ENCODE measurements around the gene ALG14. TPM values are rescaled to one million over a fixed set of nuclear protein-coding genes. Genes with fewer than 3 reads are reported as not detected.

Gene ALG14
- total and polyA plus RNA-seq, 2 donors (not counting 3 experiments of a cell fraction or from before 2014, with no cell fraction given) = 2.6 to 8.6 TPM

- Histone ChIP-seq H3K79me2 (ENCODE audit: control insufficient read depth, insufficient read depth, low read length) (no peaks in the 10 kb centered on the region), H4K20me1 (replicated peaks; ENCODE audit: control insufficient read depth, extremely low read depth, insufficient read depth, low read length) (no peaks in the 10 kb centered on the region), H2AFZ (ENCODE audit: low read depth, low read length) (no peak overlapping the region), H3K36me3 (ENCODE audit: control insufficient read depth in 2 of 2, extremely low read depth in 1 of 2, insufficient read depth in 2 of 2, low read length in 2 of 2) (no peaks in the 10 kb centered on the region), H3K27me3 (ENCODE audit: control insufficient read depth in 2 of 2, insufficient read depth in 2 of 2, low read length in 2 of 2) (peaks cover 0 to 5% of the 10 kb centered on the region in 2 experiments), H3K9ac (replicated peaks; ENCODE audit: extremely low read depth, insufficient read depth, low read length) (no peak overlapping the region), H3K27ac (ENCODE audit: insufficient read depth, low read depth, low read length) (no peak overlapping the region), H3K4me3 (replicated peaks in 1 of 3; ENCODE audit: insufficient read depth in 1 of 3, low read depth in 1 of 3, low read length in 3 of 3) (no peak overlapping the region), H3K4me2 (ENCODE audit: insufficient read depth, low read length) (no peak overlapping the region), H3K9me3 (replicated peaks; ENCODE audit: control insufficient read depth, insufficient read depth, low read length) (no peaks in the 10 kb centered on the region), H3K4me1 (ENCODE audit: control insufficient read depth, extremely low read depth, insufficient read depth, low read length) (no peaks in the 10 kb centered on the region), H3K9me1 (replicated peaks; ENCODE audit: control insufficient read depth, extremely low read depth, insufficient read depth, low read length) (no peaks in the 10 kb centered on the region)
- DNase-seq (ENCODE audit: low read depth, low spot score) = no peak
- ChIA-PET CTCF (no interaction called here), POLR2A (no interaction called here)
- no TSS peak for BruUV-seq (replicated peaks)
- TF ChIP-seq EZH2 (IDR thresholded peaks at IDR 0.05; ENCODE audit: borderline replicate concordance, low read depth, low read length, severe bottlenecking) = no peak
- no peak for TF ChIP-seq JUN (IDR thresholded peaks at IDR 0.05; ENCODE audit: borderline replicate concordance, insufficient read depth, insufficient read length, low read depth)
- TF ChIP-seq POLR2AphosphoS5 (IDR thresholded peaks at IDR 0.05; ENCODE audit: insufficient read depth, low read depth, low read length) = no peak
- TF ChIP-seq CTCF (IDR thresholded peaks at IDR 0.05; ENCODE audit: extremely low read depth in 1 of 2, insufficient read depth in 1 of 2, low read depth in 1 of 2, low read length in 2 of 2) = no peak
- TF ChIP-seq GATA2 (IDR thresholded peaks at IDR 0.05; ENCODE audit: insufficient read depth, insufficient read length, low read depth, low read length) = no peak
- no peak for TF ChIP-seq FOS (IDR thresholded peaks at IDR 0.05; ENCODE audit: borderline replicate concordance, insufficient read depth, low read length)
- no peak for TF ChIP-seq POLR2A (IDR thresholded peaks at IDR 0.05; ENCODE audit: low read depth, low read length)
- no peak for TF ChIP-seq MYC (IDR thresholded peaks at IDR 0.05; ENCODE audit: low read depth, low read length)
- no peak for TF ChIP-seq MAX (IDR thresholded peaks at IDR 0.05; ENCODE audit: insufficient read depth, insufficient read length)
- intact Hi-C loops (cut with micrococcal nuclease) (no loop called here), dilution Hi-C loops (cut with MboI; ENCODE audit: extremely low pct_ligation_motif_present, low sequenced_read_pairs) (no loop called here)
- FAIRE-seq = no peak
Measured at GRCh38 chr1:95096218-95096841, 23.6 kb upstream of the ALG14 start.

Measured in endothelial cell of umbilical vein (primary cell).